ENCODE measurements around the gene KLF5.

The KLF5 gene

DNA sequence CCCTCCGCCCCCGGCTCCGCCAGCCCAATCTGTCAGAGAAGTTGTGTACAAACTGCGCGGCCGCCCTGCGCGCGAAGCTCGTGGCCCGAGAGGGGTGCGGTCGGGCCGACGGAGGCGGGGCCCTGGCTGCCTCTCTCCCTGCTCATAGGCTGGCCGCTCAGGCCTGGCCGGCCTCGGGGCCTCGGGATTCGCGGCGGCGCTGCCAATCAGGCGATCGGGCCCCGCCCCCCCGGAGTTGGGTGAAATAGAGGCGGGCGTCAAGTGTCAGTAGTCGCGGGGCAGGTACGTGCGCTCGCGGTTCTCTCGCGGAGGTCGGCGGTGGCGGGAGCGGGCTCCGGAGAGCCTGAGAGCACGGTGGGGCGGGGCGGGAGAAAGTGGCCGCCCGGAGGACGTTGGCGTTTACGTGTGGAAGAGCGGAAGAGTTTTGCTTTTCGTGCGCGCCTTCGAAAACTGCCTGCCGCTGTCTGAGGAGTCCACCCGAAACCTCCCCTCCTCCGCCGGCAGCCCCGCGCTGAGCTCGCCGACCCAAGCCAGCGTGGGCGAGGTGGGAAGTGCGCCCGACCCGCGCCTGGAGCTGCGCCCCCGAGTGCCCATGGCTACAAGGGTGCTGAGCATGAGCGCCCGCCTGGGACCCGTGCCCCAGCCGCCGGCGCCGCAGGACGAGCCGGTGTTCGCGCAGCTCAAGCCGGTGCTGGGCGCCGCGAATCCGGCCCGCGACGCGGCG is at the start of gene KLF5:
Gene KLF5, plus strand, starts transcription at position 270 of the 724 bp plus-strand sequence. Its CDS starts 323 bp downstream, at position 593.
- Histone ChIP-seq H3K27me3 (ENCODE audit: control insufficient read depth in 5 of 5, insufficient read depth in 4 of 5, low read length in 5 of 5) (peaks cover 0 to 6% (median 0%) of the 10 kb centered on the region in 5 donors), H3K9ac (ENCODE audit: low read length in 5 of 5) (peak within 1 kb of the TSS; percentile 33 to 66 (median 51)), H3K4me3 (ENCODE audit: low read depth in 1 of 5, low read length in 5 of 5) (peak within 1 kb of the TSS; percentile 74 to 90 (median 85)), H3K9me3 (ENCODE audit: control insufficient read depth in 5 of 5, low read length in 5 of 5) (no peaks in the 10 kb centered on the region), H3K36me3 (ENCODE audit: control insufficient read depth in 5 of 5, insufficient read depth in 5 of 5, low read length in 5 of 5) (no peaks in the 10 kb centered on the region), H3K27ac (ENCODE audit: low read depth, low read length) (peak within 1 kb of the TSS; percentile 54), H3K4me1 (ENCODE audit: control insufficient read depth in 5 of 5, insufficient read depth in 5 of 5, low read length in 5 of 5) (peaks cover 0 to 25% (median 22%) of the 10 kb centered on the region in 5 donors)

DNA sequence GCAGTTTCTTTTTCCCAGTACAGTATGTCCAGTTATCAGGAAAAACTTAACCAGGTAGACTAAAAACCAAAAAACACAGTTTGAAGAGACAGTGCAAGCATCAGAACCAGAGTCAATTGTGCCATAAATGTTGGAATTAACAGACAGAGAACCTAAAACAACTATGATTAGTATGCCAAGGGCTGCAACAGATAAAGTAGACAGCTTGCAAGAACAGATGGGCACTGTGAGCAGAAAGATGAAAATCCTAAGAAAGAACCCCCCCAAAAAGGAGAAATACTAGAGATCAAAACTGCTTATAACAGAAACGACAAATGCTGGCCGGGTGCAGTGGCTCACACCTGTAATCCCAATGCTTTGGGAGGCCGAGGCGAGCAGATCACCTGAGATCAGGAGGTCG is 47.1 kb upstream of the KLF5 start:
- no peaks in the 10 kb centered on the region for H3K9me3 ChIP-seq (ENCODE audit: control insufficient read depth in 5 of 5, low read length in 5 of 5)
- H3K27ac ChIP-seq (ENCODE audit: low read depth, low read length), result no peak overlapping the region
- H3K4me1 ChIP-seq (ENCODE audit: control insufficient read depth in 5 of 5, insufficient read depth in 5 of 5, low read length in 5 of 5), result no peaks in the 10 kb centered on the region
- H3K36me3 ChIP-seq (ENCODE audit: control insufficient read depth in 5 of 5, insufficient read depth in 5 of 5, low read length in 5 of 5), result peaks cover 0 to 10% (median 0%) of the 10 kb centered on the region in 5 donors
- H3K9ac ChIP-seq (ENCODE audit: low read length in 5 of 5), result no peak overlapping the region
- no peaks in the 10 kb centered on the region for H3K27me3 ChIP-seq (ENCODE audit: control insufficient read depth in 5 of 5, insufficient read depth in 4 of 5, low read length in 5 of 5)
- H3K4me3 ChIP-seq (ENCODE audit: low read depth in 1 of 5, low read length in 5 of 5), result no peak overlapping the region

DNA sequence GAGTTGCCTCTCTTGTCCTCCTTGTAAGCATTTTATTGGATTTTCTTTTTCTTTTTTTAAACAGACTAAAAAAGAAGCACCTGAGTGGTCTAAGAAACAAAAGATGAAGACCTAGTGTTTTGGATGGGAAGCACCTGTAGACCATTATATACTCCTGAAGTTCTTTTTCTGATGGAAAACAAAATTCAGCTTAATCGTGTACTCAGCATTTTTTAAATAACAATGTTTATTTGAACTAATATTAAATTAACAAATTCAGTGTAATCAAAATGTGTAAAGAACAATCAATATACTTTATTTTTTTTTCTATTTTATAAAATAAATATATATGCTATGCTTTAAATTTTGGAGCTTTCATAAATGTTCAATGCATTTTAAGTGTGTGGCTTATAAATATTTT is 43.0 kb upstream of the KLF5 start:
- Histone ChIP-seq H3K4me3 (ENCODE audit: low read depth in 1 of 5, low read length in 5 of 5) (no peak overlapping the region), H3K36me3 (ENCODE audit: control insufficient read depth in 5 of 5, insufficient read depth in 5 of 5, low read length in 5 of 5) (peaks cover 0 to 4% (median 0%) of the 10 kb centered on the region in 5 donors)

DNA sequence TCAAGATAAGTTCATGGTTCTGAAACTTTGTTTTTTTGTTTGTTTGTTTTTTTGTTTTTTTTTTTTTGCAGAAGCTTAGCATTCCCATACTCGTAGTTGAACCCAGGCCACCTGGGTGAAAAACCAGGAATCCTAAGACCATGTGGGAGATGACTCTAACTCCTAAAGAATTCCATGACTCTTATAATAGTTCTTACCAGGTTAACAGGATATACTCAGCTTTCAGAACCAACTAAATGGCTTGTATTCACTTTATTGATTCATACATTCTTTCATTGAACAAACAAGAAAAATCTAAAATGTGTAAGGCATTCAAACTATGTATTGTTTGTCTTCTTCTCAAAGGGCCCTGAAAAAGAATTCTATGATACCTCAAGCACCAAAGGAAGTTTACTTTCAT is 40.5 kb upstream of the KLF5 start:
- Histone ChIP-seq H3K27ac (ENCODE audit: low read depth, low read length) (no peak overlapping the region), H3K36me3 (ENCODE audit: control insufficient read depth in 5 of 5, insufficient read depth in 5 of 5, low read length in 5 of 5) (peaks cover 0 to 4% (median 0%) of the 10 kb centered on the region in 5 donors), H3K9me3 (ENCODE audit: control insufficient read depth in 5 of 5, low read length in 5 of 5) (no peaks in the 10 kb centered on the region), H3K9ac (ENCODE audit: low read length in 5 of 5) (no peak overlapping the region), H3K27me3 (ENCODE audit: control insufficient read depth in 5 of 5, insufficient read depth in 4 of 5, low read length in 5 of 5) (no peaks in the 10 kb centered on the region), H3K4me3 (ENCODE audit: low read depth in 1 of 5, low read length in 5 of 5) (no peak overlapping the region), H3K4me1 (ENCODE audit: control insufficient read depth in 5 of 5, insufficient read depth in 5 of 5, low read length in 5 of 5) (no peaks in the 10 kb centered on the region)

More for the DNA sequence above, 43.0 kb upstream of the KLF5 start:
- Histone ChIP-seq H3K4me1 (ENCODE audit: control insufficient read depth in 5 of 5, insufficient read depth in 5 of 5, low read length in 5 of 5) (no peaks in the 10 kb centered on the region), H3K9me3 (ENCODE audit: control insufficient read depth in 5 of 5, low read length in 5 of 5) (no peaks in the 10 kb centered on the region), H3K9ac (ENCODE audit: low read length in 5 of 5) (no peak overlapping the region), H3K27ac (ENCODE audit: low read depth, low read length) (no peak overlapping the region), H3K27me3 (ENCODE audit: control insufficient read depth in 5 of 5, insufficient read depth in 4 of 5, low read length in 5 of 5) (no peaks in the 10 kb centered on the region)

DNA sequence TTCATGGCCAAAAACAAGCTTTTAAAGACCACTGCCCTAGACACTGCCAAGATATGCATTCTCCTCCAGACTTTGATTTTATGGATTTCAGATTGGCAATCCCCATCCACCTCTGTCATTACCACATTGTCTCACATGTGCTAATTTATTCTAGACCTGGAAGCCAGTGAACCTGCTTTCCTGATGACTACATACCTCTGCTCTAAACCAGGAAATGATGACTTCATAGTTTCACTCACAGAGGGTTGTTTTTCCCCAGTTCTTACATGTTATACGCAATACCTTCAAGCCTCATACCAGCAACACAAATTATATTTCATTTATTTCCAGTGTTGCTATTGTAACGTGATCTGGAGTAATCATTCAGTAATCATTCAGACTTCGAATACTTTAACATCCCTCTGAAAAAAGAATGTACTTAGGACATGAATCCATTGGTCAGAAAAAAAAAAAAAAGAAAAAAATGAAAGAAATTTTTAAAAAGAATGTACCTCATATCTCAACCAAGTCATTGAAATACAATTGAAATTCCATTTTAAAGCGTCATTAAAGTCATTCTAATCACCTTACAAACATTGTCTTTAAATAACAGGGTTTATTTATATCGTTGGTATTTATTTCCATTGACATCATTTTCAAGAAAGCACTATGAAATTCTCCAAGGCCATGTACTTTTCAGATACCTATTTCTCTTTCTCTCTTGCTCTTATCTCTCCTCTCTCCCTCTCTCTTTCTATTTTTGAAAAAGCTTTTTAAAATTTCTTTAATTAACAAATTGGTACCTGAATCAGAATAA is 33.4 kb upstream of the KLF5 start:
- Histone ChIP-seq H3K27me3 (ENCODE audit: control insufficient read depth in 5 of 5, insufficient read depth in 4 of 5, low read length in 5 of 5) (no peaks in the 10 kb centered on the region), H3K9ac (ENCODE audit: low read length in 5 of 5) (no peak overlapping the region), H3K4me1 (ENCODE audit: control insufficient read depth in 5 of 5, insufficient read depth in 5 of 5, low read length in 5 of 5) (no peaks in the 10 kb centered on the region), H3K36me3 (ENCODE audit: control insufficient read depth in 5 of 5, insufficient read depth in 5 of 5, low read length in 5 of 5) (no peaks in the 10 kb centered on the region), H3K4me3 (ENCODE audit: low read depth in 1 of 5, low read length in 5 of 5) (no peak overlapping the region), H3K27ac (ENCODE audit: low read depth, low read length) (no peak overlapping the region), H3K9me3 (ENCODE audit: control insufficient read depth in 5 of 5, low read length in 5 of 5) (no peaks in the 10 kb centered on the region)

DNA sequence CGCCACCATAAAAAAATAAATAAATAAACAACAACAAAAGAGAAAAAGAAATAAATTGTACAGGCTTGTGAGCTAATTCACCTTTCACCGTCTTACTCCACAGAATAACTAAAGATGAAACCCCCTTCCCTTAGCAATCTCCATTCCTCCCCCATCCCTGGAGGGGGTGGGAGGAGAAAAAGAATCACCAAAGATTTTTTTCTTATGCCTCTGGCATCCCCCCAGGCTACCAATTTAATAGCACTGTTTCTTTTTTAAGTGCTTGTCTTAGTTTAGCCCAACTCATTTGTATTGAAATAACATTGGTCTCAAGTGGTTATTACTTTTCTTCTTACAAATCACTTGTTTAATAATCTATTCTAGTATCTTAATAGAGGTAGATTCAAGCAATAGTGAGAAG is 23.9 kb upstream of the KLF5 start:
- no peaks in the 10 kb centered on the region for H3K9me3 ChIP-seq (ENCODE audit: control insufficient read depth in 5 of 5, low read length in 5 of 5)
- H3K4me3 ChIP-seq (ENCODE audit: low read depth in 1 of 5, low read length in 5 of 5), result no peak overlapping the region
- no peaks in the 10 kb centered on the region for H3K27me3 ChIP-seq (ENCODE audit: control insufficient read depth in 5 of 5, insufficient read depth in 4 of 5, low read length in 5 of 5)
- no peaks in the 10 kb centered on the region for H3K36me3 ChIP-seq (ENCODE audit: control insufficient read depth in 5 of 5, insufficient read depth in 5 of 5, low read length in 5 of 5)
- H3K4me1 ChIP-seq (ENCODE audit: control insufficient read depth in 5 of 5, insufficient read depth in 5 of 5, low read length in 5 of 5), result no peaks in the 10 kb centered on the region
- no peak overlapping the region for H3K9ac ChIP-seq (ENCODE audit: low read length in 5 of 5)
- no peak overlapping the region for H3K27ac ChIP-seq (ENCODE audit: low read depth, low read length)

DNA sequence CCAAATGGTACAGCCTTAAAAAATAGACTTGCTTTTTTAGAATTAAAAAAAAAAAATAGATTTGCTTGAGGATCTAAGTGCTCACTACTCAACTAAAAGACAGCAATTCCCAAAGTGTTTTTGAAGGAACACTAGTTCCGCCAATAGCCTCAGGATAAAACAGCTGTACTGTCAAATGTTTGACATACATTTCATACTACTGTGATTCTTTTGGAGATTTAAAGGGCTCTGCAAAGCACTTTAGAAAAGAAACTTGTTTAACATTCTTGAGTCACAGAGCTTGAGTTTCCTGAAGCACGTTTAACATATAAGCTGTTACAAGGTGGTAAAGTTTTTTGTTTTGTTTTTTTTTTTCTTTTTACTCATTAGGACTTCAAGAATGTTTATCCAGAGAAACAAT is 23.1 kb upstream of the KLF5 start:
- Histone ChIP-seq H3K9ac (ENCODE audit: low read length in 5 of 5) (no peak overlapping the region), H3K27ac (ENCODE audit: low read depth, low read length) (no peak overlapping the region), H3K9me3 (ENCODE audit: control insufficient read depth in 5 of 5, low read length in 5 of 5) (no peaks in the 10 kb centered on the region), H3K27me3 (ENCODE audit: control insufficient read depth in 5 of 5, insufficient read depth in 4 of 5, low read length in 5 of 5) (no peaks in the 10 kb centered on the region), H3K4me1 (ENCODE audit: control insufficient read depth in 5 of 5, insufficient read depth in 5 of 5, low read length in 5 of 5) (no peaks in the 10 kb centered on the region), H3K36me3 (ENCODE audit: control insufficient read depth in 5 of 5, insufficient read depth in 5 of 5, low read length in 5 of 5) (no peaks in the 10 kb centered on the region), H3K4me3 (ENCODE audit: low read depth in 1 of 5, low read length in 5 of 5) (no peak overlapping the region)

DNA sequence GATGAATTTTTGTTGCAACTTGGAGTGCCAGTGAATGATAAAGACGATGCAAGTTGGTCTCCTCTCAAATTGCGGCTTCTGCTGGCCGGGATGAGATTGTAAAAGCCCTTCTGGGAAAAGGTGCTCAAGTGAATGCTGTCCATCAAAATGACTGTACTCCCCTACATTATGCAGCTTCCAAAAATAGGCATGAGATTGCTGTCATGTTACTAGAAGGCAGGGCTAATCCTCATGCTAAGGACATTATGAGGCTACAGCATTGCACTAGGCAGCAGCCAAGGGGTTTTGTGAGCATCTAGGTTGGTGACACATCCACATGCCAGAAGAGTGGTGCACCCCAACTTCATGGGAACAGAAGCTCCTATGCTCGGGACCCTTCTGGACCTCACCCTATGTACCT is 22.2 kb upstream of the KLF5 start:
- H3K27me3 ChIP-seq (ENCODE audit: control insufficient read depth in 5 of 5, insufficient read depth in 4 of 5, low read length in 5 of 5), result no peaks in the 10 kb centered on the region
- H3K9ac ChIP-seq (ENCODE audit: low read length in 5 of 5), result no peak overlapping the region
- H3K36me3 ChIP-seq (ENCODE audit: control insufficient read depth in 5 of 5, insufficient read depth in 5 of 5, low read length in 5 of 5), result no peaks in the 10 kb centered on the region
- H3K4me3 ChIP-seq (ENCODE audit: low read depth in 1 of 5, low read length in 5 of 5), result no peak overlapping the region
- no peaks in the 10 kb centered on the region for H3K4me1 ChIP-seq (ENCODE audit: control insufficient read depth in 5 of 5, insufficient read depth in 5 of 5, low read length in 5 of 5)
- no peaks in the 10 kb centered on the region for H3K9me3 ChIP-seq (ENCODE audit: control insufficient read depth in 5 of 5, low read length in 5 of 5)
- H3K27ac ChIP-seq (ENCODE audit: low read depth, low read length), result no peak overlapping the region

DNA sequence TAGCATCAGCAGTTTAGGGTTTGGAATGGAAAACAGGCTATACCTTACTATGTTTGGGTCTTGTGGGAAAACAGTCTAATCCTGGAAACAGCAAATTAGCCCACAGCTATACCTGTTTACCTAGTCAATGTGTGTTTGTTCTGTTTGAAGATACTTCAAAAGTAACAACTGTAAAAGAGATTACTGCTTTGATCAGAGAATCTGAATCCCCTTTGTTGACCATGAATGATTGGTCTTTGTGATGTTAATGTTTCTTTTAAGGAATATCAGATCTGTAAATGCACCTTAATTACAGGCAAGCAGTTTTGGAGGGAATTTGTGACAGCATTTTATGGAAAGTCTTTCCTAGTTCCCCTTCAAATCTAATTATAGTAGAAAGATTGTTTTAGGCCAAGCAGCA is 20.7 kb upstream of the KLF5 start:
- Histone ChIP-seq H3K27me3 (ENCODE audit: control insufficient read depth in 5 of 5, insufficient read depth in 4 of 5, low read length in 5 of 5) (no peaks in the 10 kb centered on the region), H3K4me1 (ENCODE audit: control insufficient read depth in 5 of 5, insufficient read depth in 5 of 5, low read length in 5 of 5) (no peaks in the 10 kb centered on the region), H3K9me3 (ENCODE audit: control insufficient read depth in 5 of 5, low read length in 5 of 5) (no peaks in the 10 kb centered on the region), H3K9ac (ENCODE audit: low read length in 5 of 5) (no peak overlapping the region), H3K36me3 (ENCODE audit: control insufficient read depth in 5 of 5, insufficient read depth in 5 of 5, low read length in 5 of 5) (no peaks in the 10 kb centered on the region), H3K27ac (ENCODE audit: low read depth, low read length) (no peak overlapping the region), H3K4me3 (ENCODE audit: low read depth in 1 of 5, low read length in 5 of 5) (no peak overlapping the region)

Data from subcutaneous abdominal adipose tissue (tissue), 5 donors.